GM23338 (cell line): ENCODE results near the gene MMP25. TPM values are rescaled to one million over a fixed set of nuclear protein-coding genes. Genes with fewer than 3 reads are reported as not detected.

Experiments used
- ATAC-seq: fragments of 200-7000 bp; cut with Tn5 transposase; 3 replicates; pipeline ENCODE4 v1.9.1; 2020
- DNase-seq: peaks from one replicate; pipeline ENCODE4 v3.0.0-alpha.2; 2015; ENCODE audit warnings: low spot score
- H2AFZ ChIP-seq: fragments of 200-600 bp; sonication (generic); 2 replicates; pipeline ENCODE4 v1.8.0; 2016; ENCODE audit warnings: antibody characterized with exemption, mild to moderate bottlenecking, moderate library complexity
- H3F3A ChIP-seq: fragments of 200-600 bp; sonication (generic); replicated peaks from 2 replicates; pipeline ENCODE4 v1.8.0; 2017; ENCODE audit warnings: antibody characterized with exemption, mixed run types, low read depth
- H3K27ac ChIP-seq: fragments of 200-600 bp; sonication (generic); 2 replicates; pipeline ENCODE4 v1.6.1; 2016; ENCODE audit warnings: low read depth
- H3K27me3 ChIP-seq: fragments of 200-600 bp; sonication (generic); 2 replicates; pipeline ENCODE4 v1.8.0; 2016; ENCODE audit warnings: mild to moderate bottlenecking, mixed run types, moderate library complexity; ENCODE audit not compliant: insufficient read depth
- H3K36me3 ChIP-seq: fragments of 200-600 bp; sonication (generic); 2 replicates; pipeline ENCODE4 v1.8.0; 2016; ENCODE audit warnings: mild to moderate bottlenecking; ENCODE audit not compliant: insufficient read depth
- H3K4me1 ChIP-seq: fragments of 200-600 bp; sonication (generic); 2 replicates; pipeline ENCODE4 v1.8.0; 2016; ENCODE audit warnings: mild to moderate bottlenecking, moderate library complexity; ENCODE audit not compliant: insufficient read depth
- H3K4me2 ChIP-seq: fragments of 200-600 bp; sonication (generic); 2 replicates; pipeline ENCODE4 v1.7.1; 2017; ENCODE audit warnings: mixed run types
- H3K4me3 ChIP-seq: fragments of 200-600 bp; sonication (generic); 2 replicates; pipeline ENCODE4 v1.6.1; 2016; ENCODE audit warnings: mixed run types
- H3K79me2 ChIP-seq: fragments of 200-600 bp; sonication (generic); replicated peaks from 2 replicates; pipeline ENCODE4 v1.8.0; 2017; ENCODE audit warnings: mild to moderate bottlenecking; ENCODE audit not compliant: insufficient read depth
- H3K9me2 ChIP-seq: fragments of 200-600 bp; sonication (generic); 2 replicates; pipeline ENCODE4 v1.8.0; 2017; ENCODE audit not compliant: insufficient read depth
- H4K20me1 ChIP-seq: fragments of 200-600 bp; sonication (generic); replicated peaks from 2 replicates; pipeline ENCODE4 v1.8.0; 2017; ENCODE audit warnings: mild to moderate bottlenecking; ENCODE audit not compliant: insufficient read depth
- H3K27ac Mint-ChIP-seq: 2 replicates; pipeline ENCODE4 v1.8.0; 2020; ENCODE audit warnings: inconsistent platforms, mild to moderate bottlenecking, moderate library complexity, mixed read lengths
- H3K27me3 Mint-ChIP-seq: 3 replicates; pipeline ENCODE4 v1.8.0; 2022; ENCODE audit warnings: low read depth, mild to moderate bottlenecking, moderate library complexity, mixed read lengths, inconsistent platforms; ENCODE audit not compliant: insufficient read depth, poor library complexity
- H3K36me3 Mint-ChIP-seq: 3 replicates; pipeline ENCODE4 v1.8.0; 2021; ENCODE audit warnings: low read depth, mild to moderate bottlenecking, inconsistent platforms, moderate library complexity, mixed read lengths
- H3K4me1 Mint-ChIP-seq: 3 replicates; pipeline ENCODE4 v1.8.0; 2020; ENCODE audit warnings: mild to moderate bottlenecking, inconsistent platforms, mixed read lengths
- H3K4me3 Mint-ChIP-seq: 3 replicates; pipeline ENCODE4 v1.8.0; 2021; ENCODE audit warnings: moderate library complexity, mild to moderate bottlenecking, inconsistent platforms, mixed read lengths
- H3K9me3 Mint-ChIP-seq: 3 replicates; pipeline ENCODE4 v1.8.0; 2020; ENCODE audit warnings: moderate library complexity, mild to moderate bottlenecking, inconsistent platforms, mixed read lengths
- CREB1 ChIP-seq: fragments of 250-450 bp; sonication (Bioruptor Pico); IDR thresholded peaks from 2 replicates; pipeline ENCODE4 v1.5.0; 2020; ENCODE audit warnings: low read depth, mild to moderate bottlenecking, moderate library complexity
- EZH2 ChIP-seq: fragments of 200-600 bp; sonication (generic); IDR thresholded peaks from one replicate; pipeline ENCODE4 v1.8.0; 2017; ENCODE audit warnings: antibody characterized with exemption, mild to moderate bottlenecking, low read depth; ENCODE audit not compliant: unreplicated experiment
- EZH2phosphoT487 ChIP-seq: fragments of 200-600 bp; sonication (generic); IDR thresholded peaks from one replicate; pipeline ENCODE4 v1.8.1; 2018; ENCODE audit warnings: antibody characterized with exemption; ENCODE audit not compliant: unreplicated experiment
- JUNB ChIP-seq: IDR thresholded peaks from one replicate; pipeline ENCODE4 v1.6.1; 2016; ENCODE audit warnings: antibody characterized with exemption; ENCODE audit not compliant: unreplicated experiment
- NANOG ChIP-seq: IDR thresholded peaks from 2 replicates; pipeline ENCODE4 v1.6.1; 2016; ENCODE audit warnings: antibody characterized with exemption, borderline replicate concordance
- POLR2AphosphoS5 ChIP-seq: IDR thresholded peaks from 2 replicates; pipeline ENCODE4 v1.6.1; 2016; ENCODE audit warnings: antibody characterized with exemption, low read depth
- STAT1 ChIP-seq: IDR thresholded peaks from one replicate; pipeline ENCODE4 v1.6.1; 2016; ENCODE audit warnings: antibody characterized with exemption; ENCODE audit not compliant: unreplicated experiment
- ZNF114 ChIP-seq: fragments of 250-450 bp; sonication (Bioruptor Pico); IDR thresholded peaks from 2 replicates; pipeline ENCODE4 v1.5.0; 2020; ENCODE audit warnings: mild to moderate bottlenecking, moderate library complexity
- ZNF331 ChIP-seq: fragments of 250-450 bp; sonication (Bioruptor Pico); IDR thresholded peaks from 2 replicates; pipeline ENCODE4 v1.5.0; 2020; ENCODE audit warnings: low read depth, mild to moderate bottlenecking, moderate library complexity
- polyA plus RNA-seq: library from polyadenylated mRNA; unstranded; fragments of >200 nt; fragmentation: Nextera tagmentation; extraction: Ambion mirVana; gene quantifications from 2 replicates; pipeline ENCODE4 v1.2.1, GENCODE V29; 2016
- total RNA-seq: library from RNA; depleted of rRNA; stranded (reverse); fragments of >200 nt; shearing (Covaris generic); gene quantifications from 2 replicates; pipeline ENCODE4 v1.2.3, GENCODE V29; 2014
- TF ChIP-seq, protein P1 (sequence below): fragments of 250-450 bp; sonication (Bioruptor Pico); IDR thresholded peaks from 2 replicates; pipeline ENCODE4 v1.5.0; 2020; ENCODE audit warnings: mild to moderate bottlenecking, moderate library complexity
- TF ChIP-seq, protein P2 (sequence below): IDR thresholded peaks from one replicate; pipeline ENCODE4 v1.6.1; 2018; ENCODE audit warnings: antibody characterized with exemption; ENCODE audit not compliant: unreplicated experiment
- TF ChIP-seq, protein P3 (sequence below): IDR thresholded peaks from 2 replicates; pipeline ENCODE4 v1.6.1; 2016; ENCODE audit warnings: antibody characterized with exemption
- TF ChIP-seq, protein P4 (sequence below), 2 experiments: fragments of 200-600 bp in 1 of 2; sonication (generic) in 1 of 2; conservative IDR thresholded peaks; 2 replicates each; pipeline versions ENCODE4 v1.5.1 to v1.6.1; 2016 to 2017; ENCODE audit warnings: antibody characterized with exemption in 2 of 2, low read depth in 2 of 2, mild to moderate bottlenecking in 2 of 2, moderate library complexity in 1 of 2

MMP25 gene
- total and polyA plus RNA-seq, 2 experiments from 2014 or later = 7.7 to 15.9 TPM

DNA sequence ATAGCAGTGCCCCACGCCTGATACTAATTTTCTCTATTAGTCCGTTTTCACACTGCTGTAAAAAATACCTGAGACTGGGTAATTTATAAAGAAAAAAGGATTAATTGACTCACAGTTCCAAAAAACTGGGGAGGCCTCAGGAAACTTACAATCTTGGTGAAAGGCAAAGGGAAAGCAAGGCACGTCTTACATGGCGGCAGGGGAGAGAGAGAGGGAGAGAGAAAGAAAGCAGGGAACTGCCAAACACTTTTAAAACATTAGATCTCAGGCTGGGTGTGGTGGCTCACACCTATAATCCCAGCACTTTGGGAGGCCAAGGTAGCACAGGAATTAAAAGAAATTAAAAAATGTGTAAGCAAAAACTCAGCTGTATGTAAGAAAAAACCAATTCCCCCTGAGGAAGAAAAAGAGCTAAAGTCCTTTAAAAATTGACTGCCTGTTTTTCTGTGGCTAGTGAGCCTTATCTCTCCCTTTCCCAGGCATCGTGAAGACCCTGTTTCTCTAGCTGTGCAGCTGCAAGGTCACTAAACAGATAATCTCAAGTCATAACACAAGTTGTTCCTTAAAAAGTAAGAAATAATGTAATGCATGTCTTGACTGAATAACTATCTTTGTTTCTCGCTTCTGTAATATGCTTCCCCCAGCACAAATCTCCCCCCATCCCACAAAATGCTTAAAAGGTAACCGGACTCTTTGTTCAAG is 38.8 kb downstream of the MMP25 start:
- Mint-ChIP-seq H3K4me3 (no peak overlapping the region; the same call in 2 of the 3 replicates), H3K9me3 (no peaks in the 10 kb centered on the region), H3K27ac (peak overlapping the region; percentile 52; the same call in 1 of the 2 replicates), H3K27me3 (peaks cover 25% of the 10 kb centered on the region), H3K4me1 (peaks cover 31% of the 10 kb centered on the region), H3K36me3 (peaks cover 67% of the 10 kb centered on the region)
- H3K79me2 ChIP-seq = 0 out of 2 replicates have a peak, but pooled peaks cover 8% of the 10 kb centered on the region
- H3K4me1 ChIP-seq = peaks cover 7% of the 10 kb centered on the region
- DNase-seq (no peak), ATAC-seq (no peak)
- no peak overlapping the region for H2AFZ ChIP-seq
- no peaks in the 10 kb centered on the region for H3K9me2 ChIP-seq
- no peak overlapping the region for H3K4me2 ChIP-seq
- peak overlapping the region; percentile 63 for H3K27ac ChIP-seq
- H3K4me3 ChIP-seq = no peak overlapping the region
- peaks cover 8% of the 10 kb centered on the region for H3K36me3 ChIP-seq
- peaks cover 18% of the 10 kb centered on the region for H4K20me1 ChIP-seq
- H3K27me3 ChIP-seq = no peaks in the 10 kb centered on the region
- TF ChIP-seq, protein P1, sequence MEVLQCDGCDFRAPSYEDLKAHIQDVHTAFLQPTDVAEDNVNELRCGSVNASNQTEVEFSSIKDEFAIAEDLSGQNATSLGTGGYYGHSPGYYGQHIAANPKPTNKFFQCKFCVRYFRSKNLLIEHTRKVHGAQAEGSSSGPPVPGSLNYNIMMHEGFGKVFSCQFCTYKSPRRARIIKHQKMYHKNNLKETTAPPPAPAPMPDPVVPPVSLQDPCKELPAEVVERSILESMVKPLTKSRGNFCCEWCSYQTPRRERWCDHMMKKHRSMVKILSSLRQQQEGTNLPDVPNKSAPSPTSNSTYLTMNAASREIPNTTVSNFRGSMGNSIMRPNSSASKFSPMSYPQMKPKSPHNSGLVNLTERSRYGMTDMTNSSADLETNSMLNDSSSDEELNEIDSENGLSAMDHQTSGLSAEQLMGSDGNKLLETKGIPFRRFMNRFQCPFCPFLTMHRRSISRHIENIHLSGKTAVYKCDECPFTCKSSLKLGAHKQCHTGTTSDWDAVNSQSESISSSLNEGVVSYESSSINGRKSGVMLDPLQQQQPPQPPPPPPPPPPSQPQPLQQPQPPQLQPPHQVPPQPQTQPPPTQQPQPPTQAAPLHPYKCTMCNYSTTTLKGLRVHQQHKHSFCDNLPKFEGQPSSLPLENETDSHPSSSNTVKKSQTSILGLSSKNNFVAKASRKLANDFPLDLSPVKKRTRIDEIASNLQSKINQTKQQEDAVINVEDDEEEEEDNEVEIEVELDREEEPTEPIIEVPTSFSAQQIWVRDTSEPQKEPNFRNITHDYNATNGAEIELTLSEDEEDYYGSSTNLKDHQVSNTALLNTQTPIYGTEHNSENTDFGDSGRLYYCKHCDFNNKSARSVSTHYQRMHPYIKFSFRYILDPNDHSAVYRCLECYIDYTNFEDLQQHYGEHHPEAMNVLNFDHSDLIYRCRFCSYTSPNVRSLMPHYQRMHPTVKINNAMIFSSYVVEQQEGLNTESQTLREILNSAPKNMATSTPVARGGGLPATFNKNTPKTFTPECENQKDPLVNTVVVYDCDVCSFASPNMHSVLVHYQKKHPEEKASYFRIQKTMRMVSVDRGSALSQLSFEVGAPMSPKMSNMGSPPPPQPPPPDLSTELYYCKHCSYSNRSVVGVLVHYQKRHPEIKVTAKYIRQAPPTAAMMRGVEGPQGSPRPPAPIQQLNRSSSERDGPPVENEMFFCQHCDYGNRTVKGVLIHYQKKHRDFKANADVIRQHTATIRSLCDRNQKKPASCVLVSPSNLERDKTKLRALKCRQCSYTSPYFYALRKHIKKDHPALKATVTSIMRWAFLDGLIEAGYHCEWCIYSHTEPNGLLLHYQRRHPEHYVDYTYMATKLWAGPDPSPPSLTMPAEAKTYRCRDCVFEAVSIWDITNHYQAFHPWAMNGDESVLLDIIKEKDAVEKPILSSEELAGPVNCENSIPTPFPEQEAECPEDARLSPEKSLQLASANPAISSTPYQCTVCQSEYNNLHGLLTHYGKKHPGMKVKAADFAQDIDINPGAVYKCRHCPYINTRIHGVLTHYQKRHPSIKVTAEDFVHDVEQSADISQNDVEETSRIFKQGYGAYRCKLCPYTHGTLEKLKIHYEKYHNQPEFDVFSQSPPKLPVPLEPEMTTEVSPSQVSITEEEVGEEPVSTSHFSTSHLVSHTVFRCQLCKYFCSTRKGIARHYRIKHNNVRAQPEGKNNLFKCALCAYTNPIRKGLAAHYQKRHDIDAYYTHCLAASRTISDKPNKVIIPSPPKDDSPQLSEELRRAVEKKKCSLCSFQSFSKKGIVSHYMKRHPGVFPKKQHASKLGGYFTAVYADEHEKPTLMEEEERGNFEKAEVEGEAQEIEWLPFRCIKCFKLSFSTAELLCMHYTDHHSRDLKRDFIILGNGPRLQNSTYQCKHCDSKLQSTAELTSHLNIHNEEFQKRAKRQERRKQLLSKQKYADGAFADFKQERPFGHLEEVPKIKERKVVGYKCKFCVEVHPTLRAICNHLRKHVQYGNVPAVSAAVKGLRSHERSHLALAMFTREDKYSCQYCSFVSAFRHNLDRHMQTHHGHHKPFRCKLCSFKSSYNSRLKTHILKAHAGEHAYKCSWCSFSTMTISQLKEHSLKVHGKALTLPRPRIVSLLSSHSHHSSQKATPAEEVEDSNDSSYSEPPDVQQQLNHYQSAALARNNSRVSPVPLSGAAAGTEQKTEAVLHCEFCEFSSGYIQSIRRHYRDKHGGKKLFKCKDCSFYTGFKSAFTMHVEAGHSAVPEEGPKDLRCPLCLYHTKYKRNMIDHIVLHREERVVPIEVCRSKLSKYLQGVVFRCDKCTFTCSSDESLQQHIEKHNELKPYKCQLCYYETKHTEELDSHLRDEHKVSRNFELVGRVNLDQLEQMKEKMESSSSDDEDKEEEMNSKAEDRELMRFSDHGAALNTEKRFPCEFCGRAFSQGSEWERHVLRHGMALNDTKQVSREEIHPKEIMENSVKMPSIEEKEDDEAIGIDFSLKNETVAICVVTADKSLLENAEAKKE (CRISPR knock-in tag) = no peak
- TF ChIP-seq EZH2phosphoT487 = no peak
- TF ChIP-seq STAT1 = no peak
- TF ChIP-seq NANOG = no peak
- TF ChIP-seq, protein P2, sequence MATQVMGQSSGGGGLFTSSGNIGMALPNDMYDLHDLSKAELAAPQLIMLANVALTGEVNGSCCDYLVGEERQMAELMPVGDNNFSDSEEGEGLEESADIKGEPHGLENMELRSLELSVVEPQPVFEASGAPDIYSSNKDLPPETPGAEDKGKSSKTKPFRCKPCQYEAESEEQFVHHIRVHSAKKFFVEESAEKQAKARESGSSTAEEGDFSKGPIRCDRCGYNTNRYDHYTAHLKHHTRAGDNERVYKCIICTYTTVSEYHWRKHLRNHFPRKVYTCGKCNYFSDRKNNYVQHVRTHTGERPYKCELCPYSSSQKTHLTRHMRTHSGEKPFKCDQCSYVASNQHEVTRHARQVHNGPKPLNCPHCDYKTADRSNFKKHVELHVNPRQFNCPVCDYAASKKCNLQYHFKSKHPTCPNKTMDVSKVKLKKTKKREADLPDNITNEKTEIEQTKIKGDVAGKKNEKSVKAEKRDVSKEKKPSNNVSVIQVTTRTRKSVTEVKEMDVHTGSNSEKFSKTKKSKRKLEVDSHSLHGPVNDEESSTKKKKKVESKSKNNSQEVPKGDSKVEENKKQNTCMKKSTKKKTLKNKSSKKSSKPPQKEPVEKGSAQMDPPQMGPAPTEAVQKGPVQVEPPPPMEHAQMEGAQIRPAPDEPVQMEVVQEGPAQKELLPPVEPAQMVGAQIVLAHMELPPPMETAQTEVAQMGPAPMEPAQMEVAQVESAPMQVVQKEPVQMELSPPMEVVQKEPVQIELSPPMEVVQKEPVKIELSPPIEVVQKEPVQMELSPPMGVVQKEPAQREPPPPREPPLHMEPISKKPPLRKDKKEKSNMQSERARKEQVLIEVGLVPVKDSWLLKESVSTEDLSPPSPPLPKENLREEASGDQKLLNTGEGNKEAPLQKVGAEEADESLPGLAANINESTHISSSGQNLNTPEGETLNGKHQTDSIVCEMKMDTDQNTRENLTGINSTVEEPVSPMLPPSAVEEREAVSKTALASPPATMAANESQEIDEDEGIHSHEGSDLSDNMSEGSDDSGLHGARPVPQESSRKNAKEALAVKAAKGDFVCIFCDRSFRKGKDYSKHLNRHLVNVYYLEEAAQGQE = no peak
- no peak for TF ChIP-seq CREB1
- no peak for TF ChIP-seq JUNB
- TF ChIP-seq EZH2 = no peak
- TF ChIP-seq, protein P3, sequence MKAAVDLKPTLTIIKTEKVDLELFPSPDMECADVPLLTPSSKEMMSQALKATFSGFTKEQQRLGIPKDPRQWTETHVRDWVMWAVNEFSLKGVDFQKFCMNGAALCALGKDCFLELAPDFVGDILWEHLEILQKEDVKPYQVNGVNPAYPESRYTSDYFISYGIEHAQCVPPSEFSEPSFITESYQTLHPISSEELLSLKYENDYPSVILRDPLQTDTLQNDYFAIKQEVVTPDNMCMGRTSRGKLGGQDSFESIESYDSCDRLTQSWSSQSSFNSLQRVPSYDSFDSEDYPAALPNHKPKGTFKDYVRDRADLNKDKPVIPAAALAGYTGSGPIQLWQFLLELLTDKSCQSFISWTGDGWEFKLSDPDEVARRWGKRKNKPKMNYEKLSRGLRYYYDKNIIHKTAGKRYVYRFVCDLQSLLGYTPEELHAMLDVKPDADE = no peak
- no peak for TF ChIP-seq ZNF114 (CRISPR knock-in tag)
- no peak for TF ChIP-seq ZNF331
- no peak for TF ChIP-seq POLR2AphosphoS5
- TF ChIP-seq, protein P4, sequence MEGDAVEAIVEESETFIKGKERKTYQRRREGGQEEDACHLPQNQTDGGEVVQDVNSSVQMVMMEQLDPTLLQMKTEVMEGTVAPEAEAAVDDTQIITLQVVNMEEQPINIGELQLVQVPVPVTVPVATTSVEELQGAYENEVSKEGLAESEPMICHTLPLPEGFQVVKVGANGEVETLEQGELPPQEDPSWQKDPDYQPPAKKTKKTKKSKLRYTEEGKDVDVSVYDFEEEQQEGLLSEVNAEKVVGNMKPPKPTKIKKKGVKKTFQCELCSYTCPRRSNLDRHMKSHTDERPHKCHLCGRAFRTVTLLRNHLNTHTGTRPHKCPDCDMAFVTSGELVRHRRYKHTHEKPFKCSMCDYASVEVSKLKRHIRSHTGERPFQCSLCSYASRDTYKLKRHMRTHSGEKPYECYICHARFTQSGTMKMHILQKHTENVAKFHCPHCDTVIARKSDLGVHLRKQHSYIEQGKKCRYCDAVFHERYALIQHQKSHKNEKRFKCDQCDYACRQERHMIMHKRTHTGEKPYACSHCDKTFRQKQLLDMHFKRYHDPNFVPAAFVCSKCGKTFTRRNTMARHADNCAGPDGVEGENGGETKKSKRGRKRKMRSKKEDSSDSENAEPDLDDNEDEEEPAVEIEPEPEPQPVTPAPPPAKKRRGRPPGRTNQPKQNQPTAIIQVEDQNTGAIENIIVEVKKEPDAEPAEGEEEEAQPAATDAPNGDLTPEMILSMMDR (conservative IDR thresholded peaks at IDR 0.05; ENCODE audit: low read depth in 2 of 2) = no peak
- H3F3A ChIP-seq = peaks cover 29% of the 10 kb centered on the region
